Stimulated activated CD4-positive, alpha-beta T cell treated with anti-CD3 and anti-CD28 coated beads, Interleukin-2, amount 100 ng/mL, for 24 hours (primary cell): ENCODE results near the gene PKD1.
A peak's percentile ranks its signal among the peaks of the same experiment; 100 is the strongest.
"Not testable (repeated sequence)": the region's sequence is repeated elsewhere in the genome, so short reads cannot be mapped to it uniquely, and the experiment has no call there.

ENCODE experiments used
- DNase-seq, 2 donors: peaks; one replicate each; pipeline ENCODE4 v3.0.0-alpha.2; 2020

The PKD1 gene

DNA sequence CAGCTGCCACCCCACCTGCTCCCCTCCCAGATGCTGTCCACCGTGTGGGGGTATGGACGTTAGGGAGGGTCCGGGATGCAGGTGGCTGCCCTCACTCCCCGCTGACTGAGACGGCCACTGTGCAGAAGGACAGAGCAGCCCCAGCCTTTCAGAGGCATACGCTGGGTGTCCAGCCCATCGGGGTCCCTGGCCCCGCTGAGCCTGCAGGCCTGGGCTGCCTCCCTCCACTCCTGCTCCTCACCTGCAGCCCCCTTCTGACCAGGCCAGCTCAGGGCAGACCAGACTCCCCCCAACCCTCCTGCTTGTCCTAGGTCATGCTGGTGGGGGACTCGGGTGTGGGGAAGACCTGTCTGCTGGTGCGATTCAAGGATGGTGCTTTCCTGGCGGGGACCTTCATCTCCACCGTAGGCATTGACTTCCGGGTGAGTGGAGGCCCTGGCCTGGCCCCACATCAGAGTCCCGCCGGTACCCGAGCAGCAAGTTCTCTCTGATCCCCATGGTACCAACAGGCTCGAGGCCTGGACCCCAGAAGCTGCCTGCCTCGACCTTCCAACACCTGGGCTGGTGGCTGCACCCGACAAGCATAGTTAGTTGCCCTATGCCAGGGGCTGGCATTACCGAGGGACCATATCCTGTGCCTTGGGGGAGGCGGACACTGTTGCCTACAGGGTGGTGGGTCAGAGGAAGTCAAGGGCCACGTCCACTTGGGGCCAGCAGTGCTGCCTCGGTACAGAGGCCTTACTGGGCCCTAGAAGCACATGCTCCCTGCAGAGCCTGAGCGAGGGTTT, 14.1 kb upstream of the PKD1 start:
- peak; percentile 40 to 68 for DNase-seq

- peak; percentile 38 to 56 for DNase-seq
These were observed 13.3 kb upstream of the PKD1 start for GRCh38 chr16:2148714-2149629.

- DNase-seq, result peak; percentile 57 to 62
These were observed 12.4 kb upstream of the PKD1 start, which contains the start of gene RAB26 for GRCh38 chr16:2147981-2148671. Gene RAB26, plus strand, starts transcription at chr16:2148625. Its CDS starts 159 bp downstream, at chr16:2148784.

DNA sequence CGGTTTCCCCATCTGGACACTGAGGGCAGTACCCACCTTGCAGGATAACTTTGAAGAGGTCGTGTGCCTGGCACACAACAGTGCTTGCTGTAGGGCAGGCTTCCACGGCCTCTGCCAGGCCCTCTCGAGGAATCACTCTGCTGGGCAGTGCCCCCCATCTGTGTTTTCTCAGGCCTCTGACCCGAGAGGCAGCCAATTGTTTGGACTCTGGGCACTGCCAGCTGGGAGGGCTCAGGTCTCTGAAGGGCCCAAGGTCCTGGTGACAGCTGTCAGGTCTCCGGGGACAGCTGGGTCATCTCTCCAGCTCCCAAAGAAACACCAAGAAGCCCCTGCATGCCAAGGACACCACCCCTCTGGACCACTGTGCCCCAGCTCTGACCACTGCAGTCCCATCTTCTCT, 11.7 kb upstream of the PKD1 start:
- DNase-seq, result no peak

- no peak for DNase-seq
These were observed 10.1 kb upstream of the PKD1 start for GRCh38 chr16:2145843-2146242.

DNA sequence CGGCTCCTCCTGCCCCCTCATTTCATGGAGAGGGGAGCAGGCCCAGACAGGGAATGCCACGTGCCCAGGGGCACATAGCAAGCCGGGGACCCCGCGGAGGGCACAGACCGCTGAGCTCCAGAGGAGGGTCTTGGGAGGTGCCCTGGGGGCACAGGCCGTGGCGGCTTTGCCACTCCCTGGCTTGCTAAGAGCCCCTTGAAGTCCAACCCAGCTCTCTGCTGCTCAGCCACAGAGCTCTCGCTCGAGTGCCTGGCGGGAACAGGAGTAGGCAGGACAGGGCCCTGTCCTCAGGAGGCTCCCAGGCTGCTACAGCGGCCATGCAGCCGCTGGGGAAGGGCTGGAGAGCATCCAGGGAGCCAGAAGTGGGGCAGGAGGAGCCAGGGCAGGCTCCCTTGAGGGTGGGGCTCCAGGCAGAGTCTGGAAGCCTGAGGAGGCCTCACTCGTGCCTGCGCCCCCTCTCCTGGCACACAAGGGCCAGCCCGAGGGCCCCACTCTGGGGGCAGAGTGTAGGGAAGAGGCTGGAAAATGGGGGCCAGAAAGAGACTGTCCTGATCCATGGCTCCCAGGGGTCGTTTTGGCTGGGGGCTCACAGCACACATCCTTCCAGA, 8.3 kb upstream of the PKD1 start:
- DNase-seq, result no peak

GRCh38 chr16:2142942-2143877, 7.5 kb upstream of the PKD1 start:
- DNase-seq, result no peak

DNA sequence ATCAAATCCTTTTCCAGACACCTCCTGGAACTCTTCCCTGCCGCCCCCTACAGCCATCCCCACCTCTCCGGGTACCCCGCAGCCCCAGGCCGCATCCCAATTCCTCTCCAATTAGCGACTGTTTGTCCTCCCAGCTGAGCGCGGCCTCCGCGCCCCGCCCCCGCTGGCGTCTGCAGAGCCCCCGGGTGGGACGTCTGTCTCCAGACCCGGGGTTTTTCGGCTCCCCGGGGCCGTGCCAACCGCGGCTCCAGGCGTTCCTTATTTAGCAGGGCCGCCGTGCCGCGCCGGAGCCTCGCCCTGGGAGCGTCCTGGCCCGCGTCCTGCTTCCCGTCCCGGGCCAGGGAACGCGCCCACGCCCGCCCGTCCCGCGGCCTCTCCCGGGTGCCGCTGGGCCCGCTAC, 627 bp downstream of the PKD1 start:
- not testable (repeated sequence) for DNase-seq

DNA sequence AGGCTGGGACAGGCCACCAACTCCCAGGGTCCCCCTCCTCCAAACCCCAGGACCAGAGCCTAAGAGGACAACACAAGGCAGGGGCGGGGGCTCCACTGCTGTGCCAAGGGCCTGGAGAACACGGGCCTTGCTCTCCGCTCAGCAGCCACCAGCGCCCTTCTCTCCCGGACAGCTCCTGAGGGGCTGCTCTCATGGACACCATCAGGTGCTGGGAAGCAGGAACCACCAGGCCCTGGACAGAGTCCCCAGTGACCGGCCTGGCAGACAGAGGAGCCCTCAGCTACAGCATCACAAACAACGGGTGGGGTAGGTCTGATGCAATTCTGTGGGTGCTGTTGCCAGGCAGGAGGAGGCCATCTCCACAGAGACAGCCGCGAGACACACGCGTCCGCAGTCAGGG, 1.9 kb downstream of the PKD1 start:
- not testable (repeated sequence) for DNase-seq

GRCh38 chr16:2129890-2130447, 5.7 kb downstream of the PKD1 start:
- DNase-seq, result not testable (repeated sequence)

- DNase-seq, result not testable (repeated sequence)
These were observed 6.4 kb downstream of the PKD1 start for GRCh38 chr16:2129251-2129650.

- DNase-seq, result not testable (repeated sequence)
These were observed 7.9 kb downstream of the PKD1 start for GRCh38 chr16:2127630-2128280.

DNA sequence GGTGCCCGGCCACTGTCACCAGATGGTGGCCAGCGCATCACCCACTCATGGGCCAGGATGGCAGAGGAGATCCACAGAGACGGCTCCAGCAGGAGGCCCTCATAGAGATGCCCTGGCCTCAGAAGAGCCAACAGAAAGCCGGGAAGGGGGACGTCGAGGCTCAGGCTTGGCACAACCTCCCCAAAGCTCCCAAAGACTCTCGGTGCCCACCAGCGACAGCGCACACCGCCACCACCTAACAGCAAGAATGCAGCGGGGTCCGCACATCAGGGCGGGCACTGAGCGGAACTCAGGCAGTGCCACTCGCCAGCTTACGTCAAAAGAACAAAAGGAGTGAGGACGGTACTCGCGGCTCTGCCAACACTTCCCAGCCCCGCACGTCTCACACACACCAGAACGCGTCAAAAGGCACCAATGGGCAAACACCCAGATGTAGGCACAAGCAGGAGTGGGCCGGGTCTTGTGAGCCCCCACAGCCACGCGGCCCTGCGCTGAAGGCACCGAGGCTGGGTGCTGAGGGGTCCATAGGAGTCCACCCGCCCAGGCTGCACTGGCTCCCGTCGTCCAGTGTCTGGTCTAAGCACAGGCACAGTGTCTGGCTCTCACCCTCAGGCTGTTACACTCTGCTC, 8.7 kb downstream of the PKD1 start:
- DNase-seq, result not testable (repeated sequence)

DNA sequence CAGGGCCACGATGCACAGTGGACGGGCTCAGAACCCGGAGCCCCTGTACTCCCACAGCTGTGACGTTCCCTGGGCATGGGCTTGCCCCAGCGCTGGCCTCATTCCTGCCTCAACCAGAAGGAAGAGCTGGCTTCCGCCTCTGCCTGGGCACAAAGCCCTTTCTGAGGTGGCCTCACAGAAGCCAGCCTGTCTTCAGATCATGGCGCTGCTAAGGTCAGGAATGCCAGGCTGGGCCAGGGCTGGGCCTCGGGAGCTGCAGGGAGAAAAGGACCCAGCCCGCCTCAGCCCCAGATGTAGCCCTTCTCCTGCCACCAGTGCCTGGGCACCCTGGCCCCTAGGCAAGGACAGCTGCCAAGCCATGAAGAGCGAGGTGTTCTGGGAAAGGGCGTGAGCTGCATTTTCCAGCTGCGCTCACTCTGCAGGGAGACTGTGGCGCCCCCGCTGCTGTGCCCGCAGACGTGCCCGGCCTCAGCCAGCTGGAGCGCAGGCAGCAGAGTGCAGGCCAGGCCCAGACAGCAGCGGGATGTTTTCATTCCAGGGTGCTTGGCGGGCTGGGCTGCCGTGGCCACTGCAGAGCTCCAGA, 9.4 kb downstream of the PKD1 start:
- DNase-seq, result not testable (repeated sequence)

DNA sequence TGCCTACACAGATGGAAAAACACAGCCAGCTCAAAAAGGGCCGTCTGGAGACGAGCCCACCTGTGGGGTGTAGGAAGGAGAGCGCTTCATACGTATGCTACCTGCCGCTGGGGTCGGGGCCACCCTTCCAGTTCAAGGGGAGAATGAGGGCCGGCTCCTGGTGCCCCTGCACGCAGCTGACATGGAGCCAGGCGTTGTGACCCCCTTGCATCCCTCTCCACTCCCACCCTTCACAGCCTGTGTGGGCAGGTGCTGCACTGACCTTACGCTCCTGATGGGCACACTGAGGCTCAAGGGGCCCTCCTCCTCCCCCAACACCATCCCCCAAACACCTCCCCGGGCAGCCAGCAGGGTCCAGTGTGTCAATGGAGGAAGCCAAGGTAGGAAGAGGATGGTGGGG, 10.1 kb downstream of the PKD1 start:
- not testable (repeated sequence) for DNase-seq

DNA sequence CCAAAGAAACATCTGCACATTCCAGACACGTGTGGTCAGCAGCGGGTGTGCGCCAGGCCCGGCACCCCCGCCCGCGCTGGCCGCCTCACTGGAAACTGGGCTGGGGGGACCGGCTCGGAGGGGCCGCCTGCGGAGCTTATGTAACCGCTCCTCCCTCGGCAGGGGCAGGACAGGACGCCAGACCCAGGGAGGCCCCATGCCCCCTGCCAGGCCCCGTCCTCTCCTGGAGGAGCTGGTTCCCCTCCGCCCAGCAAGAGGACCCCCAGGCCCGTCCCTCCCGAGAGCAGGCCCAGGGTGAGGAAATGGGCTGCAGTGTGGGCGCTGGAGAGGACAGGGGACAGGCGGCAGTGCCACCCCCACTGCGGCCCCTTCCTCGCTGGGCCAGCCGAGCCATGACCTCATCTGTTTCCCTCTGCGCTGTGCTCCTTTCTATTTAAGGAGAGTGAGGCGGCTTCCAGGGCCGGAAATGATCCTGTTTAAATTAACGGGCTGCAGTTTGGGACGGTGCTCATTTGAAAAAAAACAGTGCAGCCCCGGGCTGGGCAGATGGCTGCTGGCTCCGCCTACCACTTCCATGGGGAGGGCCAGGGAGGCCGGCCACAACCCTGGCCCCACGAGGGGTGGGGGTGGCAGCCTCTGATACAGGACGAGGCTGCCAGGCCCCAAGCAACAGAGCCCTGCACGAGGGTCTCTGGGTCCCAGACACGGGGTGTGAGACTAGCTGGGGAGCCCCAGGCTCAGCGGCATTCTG, 10.8 kb downstream of the PKD1 start:
- not testable (repeated sequence) for DNase-seq

GRCh38 chr16:2124377-2124693, 11.4 kb downstream of the PKD1 start:
- not testable (repeated sequence) for DNase-seq

- DNase-seq, result not testable (repeated sequence)
These were observed 11.9 kb downstream of the PKD1 start for GRCh38 chr16:2123706-2124376.
